GM21528 (cell line): Measurements from ENCODE around the gene MADCAM1.

Experiments used
- ATAC-seq: cut with Tn5 transposase; IDR thresholded peaks from one replicate; pipeline ENCODE4 v1.9.1; 2021; ENCODE audit warnings: mild to moderate bottlenecking, moderate library complexity; ENCODE audit not compliant: unreplicated experiment, low FRiP score

MADCAM1 gene

GRCh38 chr19:485583-486236 lies 10.6 kb upstream of the MADCAM1 start:
- no peak for ATAC-seq

GRCh38 chr19:488505-489417 lies 7.5 kb upstream of the MADCAM1 start:
- peak; percentile 66 for ATAC-seq

DNA sequence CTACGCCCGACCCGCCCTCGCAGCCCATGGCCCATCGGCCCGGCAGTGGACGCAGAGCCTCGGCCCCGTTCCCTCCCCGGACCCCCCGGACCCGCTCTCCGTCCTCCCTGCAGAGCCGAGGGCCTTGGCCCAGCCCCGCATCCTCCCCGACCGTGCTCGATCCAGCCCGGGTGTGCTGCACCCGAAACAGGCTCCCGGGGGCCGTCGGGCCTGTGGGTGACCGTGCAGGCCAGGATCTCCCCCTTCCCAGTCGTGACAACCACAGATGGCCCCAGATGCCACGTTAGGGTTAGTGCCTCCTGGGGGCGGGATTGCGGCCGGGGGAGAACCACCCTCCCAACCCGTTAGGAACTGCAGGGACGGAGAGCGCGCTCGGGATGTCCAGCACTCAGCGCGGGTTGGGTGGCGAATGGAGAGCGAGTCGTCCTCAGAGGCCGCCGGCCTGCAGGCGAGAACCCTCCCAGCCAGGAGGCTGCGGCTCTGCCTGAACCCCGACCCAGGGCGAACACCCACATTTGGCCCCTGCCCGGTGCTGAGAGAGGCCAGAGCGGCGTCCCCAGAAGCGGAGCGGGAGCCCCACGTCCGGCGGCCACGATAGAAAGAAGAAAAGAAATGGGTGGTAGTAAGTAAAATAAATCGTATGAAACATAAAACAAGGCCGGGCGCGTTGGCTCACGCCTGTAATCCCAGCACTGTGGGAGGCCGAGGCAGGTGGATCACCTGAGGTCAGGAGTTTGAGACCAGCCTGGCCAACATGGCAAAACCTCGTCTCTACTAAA lies 6.7 kb upstream of the MADCAM1 start:
- peak; percentile 1 for ATAC-seq

DNA sequence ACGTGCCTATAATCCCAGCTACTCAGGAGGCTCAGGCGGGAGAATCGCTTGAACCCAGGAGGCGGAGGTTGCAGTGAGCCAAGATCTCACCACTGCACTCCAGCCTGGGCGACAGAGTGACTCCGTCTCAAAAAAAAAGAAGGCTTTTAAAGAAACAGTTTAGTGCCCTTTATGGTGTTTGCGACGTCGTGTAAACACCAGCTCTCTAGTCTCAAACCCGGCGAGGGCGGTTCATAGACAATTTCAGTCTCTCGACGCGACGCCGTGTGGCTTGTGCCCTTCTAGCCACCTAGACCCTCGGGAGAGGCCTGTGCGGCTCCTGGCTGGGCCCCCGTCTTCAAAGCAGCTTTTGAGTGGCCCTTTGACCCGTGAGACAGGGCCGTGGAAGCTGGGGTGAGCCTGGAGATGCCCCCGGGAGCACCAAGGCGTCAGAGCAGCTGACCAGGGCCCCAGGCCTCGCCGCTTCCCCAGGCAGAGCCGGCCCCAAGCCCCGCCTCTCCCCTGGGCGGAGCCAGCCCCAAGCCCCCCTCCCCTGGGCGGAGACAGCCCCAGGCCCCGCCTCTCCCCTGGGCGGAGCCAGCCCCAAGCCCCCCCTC lies 5.0 kb upstream of the MADCAM1 start:
- no peak for ATAC-seq

DNA sequence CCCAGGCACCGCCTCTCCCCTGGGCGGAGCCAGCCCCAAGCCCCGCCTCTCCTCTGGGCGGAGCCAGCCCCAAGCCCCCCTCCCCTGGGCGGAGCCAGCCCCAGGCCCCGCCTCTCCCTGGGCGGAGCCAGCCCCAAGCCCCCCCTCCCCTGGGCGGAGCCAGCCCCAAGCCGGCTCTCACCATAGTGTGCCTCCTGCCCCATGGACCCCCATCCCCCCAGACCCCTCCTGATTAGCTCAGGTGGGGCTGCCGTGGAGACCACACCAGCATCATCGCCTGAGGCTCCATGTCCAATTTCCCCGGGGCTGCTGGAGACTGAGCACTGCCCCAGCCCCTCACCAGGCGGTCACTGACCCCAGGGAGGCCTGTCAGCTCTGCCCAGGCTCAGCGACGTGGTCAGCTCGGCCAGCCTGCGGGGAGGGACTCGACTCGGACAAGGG lies 4.2 kb upstream of the MADCAM1 start:
- no peak for ATAC-seq

- no peak for ATAC-seq
Observed at GRCh38 chr19:493391-494170, 2.7 kb upstream of the MADCAM1 start.

GRCh38 chr19:494171-495080 lies 1.9 kb upstream of the MADCAM1 start:
- no peak for ATAC-seq

GRCh38 chr19:495081-495401 lies 1.2 kb upstream of the MADCAM1 start:
- ATAC-seq: no peak

- ATAC-seq: no peak
Observed at GRCh38 chr19:495402-496111, 729 bp upstream of the MADCAM1 start.

GRCh38 chr19:496986-497385 lies 700 bp downstream of the MADCAM1 start:
- ATAC-seq: no peak

DNA sequence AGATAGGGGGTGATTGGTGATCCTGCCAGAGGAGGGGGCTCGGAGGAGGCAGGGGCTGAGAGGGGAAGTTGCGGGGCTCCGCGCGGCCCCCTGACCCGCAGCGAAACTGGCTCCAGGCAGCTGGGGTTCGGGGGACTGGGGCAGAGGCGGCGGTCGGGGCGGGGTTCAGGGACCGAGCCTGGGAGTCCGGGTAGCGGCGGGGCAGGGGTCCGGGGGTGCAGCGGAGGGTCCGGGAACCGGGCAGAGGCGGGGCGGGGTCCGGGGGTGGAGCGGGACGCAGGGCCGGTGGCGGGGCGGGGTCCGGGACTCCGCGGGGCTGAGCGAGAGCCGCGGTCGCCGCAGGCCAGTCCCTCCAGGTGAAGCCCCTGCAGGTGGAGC lies 1.2 kb downstream of the MADCAM1 start:
- ATAC-seq: no peak

DNA sequence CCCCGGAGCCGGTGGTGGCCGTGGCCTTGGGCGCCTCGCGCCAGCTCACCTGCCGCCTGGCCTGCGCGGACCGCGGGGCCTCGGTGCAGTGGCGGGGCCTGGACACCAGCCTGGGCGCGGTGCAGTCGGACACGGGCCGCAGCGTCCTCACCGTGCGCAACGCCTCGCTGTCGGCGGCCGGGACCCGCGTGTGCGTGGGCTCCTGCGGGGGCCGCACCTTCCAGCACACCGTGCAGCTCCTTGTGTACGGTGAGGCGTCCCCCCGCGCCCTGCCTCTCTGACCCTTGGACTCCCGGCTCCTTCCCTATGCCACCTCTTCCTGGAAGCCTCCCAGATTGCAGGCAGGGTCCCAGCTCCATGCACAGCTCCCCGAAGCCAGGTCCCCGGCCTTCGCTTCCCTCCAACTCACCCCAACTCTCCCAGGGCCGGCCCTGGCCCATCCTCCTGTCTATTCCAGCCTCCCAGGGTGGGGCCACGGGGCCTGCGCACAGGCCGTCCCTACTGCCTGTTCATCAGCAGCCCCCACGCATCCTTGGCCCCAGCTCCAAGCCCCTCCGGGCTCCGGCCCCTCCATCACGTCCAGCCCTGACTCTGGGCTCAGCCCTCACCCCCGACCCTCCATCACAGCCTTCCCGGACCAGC lies 1.7 kb downstream of the MADCAM1 start:
- no peak for ATAC-seq

DNA sequence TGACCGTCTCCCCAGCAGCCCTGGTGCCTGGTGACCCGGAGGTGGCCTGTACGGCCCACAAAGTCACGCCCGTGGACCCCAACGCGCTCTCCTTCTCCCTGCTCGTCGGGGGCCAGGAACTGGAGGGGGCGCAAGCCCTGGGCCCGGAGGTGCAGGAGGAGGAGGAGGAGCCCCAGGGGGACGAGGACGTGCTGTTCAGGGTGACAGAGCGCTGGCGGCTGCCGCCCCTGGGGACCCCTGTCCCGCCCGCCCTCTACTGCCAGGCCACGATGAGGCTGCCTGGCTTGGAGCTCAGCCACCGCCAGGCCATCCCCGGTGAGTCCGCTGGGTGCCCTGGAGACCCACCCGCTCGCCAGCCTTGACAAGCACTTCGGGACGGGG lies 2.2 kb downstream of the MADCAM1 start:
- ATAC-seq: no peak

DNA sequence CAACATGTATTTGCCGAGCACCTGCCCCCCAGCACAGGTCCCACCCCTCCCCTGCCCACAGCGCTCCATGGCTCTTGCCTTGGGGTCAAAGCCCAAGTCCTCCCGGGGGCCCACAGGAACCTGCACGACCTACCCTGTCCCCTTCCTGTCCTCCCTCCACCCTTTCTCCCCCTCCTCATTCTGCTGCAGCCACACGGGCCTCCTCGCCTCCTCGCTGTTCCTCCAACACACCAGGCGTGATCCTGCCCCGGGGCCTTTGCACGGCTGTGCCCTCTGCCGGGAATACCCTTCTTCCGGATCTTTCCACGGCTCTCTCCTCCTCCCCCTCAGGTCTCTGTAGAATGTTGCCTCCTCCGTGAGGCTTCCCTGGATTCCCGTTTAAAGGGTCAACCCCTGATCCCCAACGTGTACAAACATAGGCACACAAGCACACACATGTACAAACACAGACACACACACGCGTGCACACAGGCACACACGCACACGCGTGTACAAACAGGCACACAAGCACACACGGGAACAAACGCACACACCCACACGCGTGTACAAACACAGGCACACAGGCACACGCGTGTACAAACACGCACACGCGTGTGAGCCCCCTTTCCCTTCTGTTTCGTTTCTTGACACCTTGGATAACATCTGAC lies 2.8 kb downstream of the MADCAM1 start:
- no peak for ATAC-seq

- ATAC-seq: no peak
Observed at GRCh38 chr19:501646-502045, 5.4 kb downstream of the MADCAM1 start.

DNA sequence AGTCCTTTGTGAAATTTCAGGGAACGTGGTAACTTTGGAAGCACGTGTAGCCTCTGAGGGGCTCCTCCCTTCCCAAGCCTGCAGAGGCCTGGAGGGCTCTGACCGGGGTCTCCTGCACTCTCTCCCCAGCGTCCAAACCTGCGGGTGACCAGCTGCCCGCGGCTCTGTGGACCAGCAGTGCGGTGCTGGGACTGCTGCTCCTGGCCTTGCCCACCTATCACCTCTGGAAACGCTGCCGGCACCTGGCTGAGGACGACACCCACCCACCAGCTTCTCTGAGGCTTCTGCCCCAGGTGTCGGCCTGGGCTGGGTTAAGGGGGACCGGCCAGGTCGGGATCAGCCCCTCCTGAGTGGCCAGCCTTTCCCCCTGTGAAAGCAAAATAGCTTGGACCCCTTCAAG lies 8.3 kb downstream of the MADCAM1 start:
- ATAC-seq: no peak

GRCh38 chr19:506404-507285 lies 10.4 kb downstream of the MADCAM1 start:
- peak; percentile 64 for ATAC-seq
